Neuronal stem cell (in vitro differentiated cells): ENCODE measurements around the gene ZNF70.

Experiments
- DNase-seq: peaks from one replicate; pipeline ENCODE4 v3.0.0-alpha.2; 2013; ENCODE audit warnings: low spot score
- H2AFZ ChIP-seq: one replicate; pipeline ENCODE4 v1.6.1; 2013; ENCODE audit warnings: mild to moderate bottlenecking, low read length, inconsistent platforms
- H2AK5ac ChIP-seq: 2 replicates; pipeline ENCODE4 v1.6.1; 2013; ENCODE audit warnings: low read depth, mild to moderate bottlenecking, inconsistent platforms, low read length, moderate library complexity, mixed read lengths
- H2BK120ac ChIP-seq: 2 replicates; pipeline ENCODE4 v1.6.1; 2013; ENCODE audit warnings: low read depth, mild to moderate bottlenecking, inconsistent platforms, low read length, moderate library complexity, mixed read lengths
- H2BK12ac ChIP-seq: one replicate; pipeline ENCODE4 v1.6.1; 2013; ENCODE audit warnings: low read length, inconsistent platforms
- H2BK15ac ChIP-seq: 2 replicates; pipeline ENCODE4 v1.6.1; 2013; ENCODE audit warnings: mild to moderate bottlenecking, low read length, inconsistent platforms, mixed read lengths
- H2BK5ac ChIP-seq: one replicate; pipeline ENCODE4 v1.6.1; 2013; ENCODE audit warnings: inconsistent platforms, mild to moderate bottlenecking, low read length, moderate library complexity
- H3K14ac ChIP-seq: one replicate; pipeline ENCODE4 v1.6.1; 2013; ENCODE audit warnings: low read length, inconsistent platforms
- H3K18ac ChIP-seq: 2 replicates; pipeline ENCODE4 v1.6.1; 2013; ENCODE audit warnings: low read length, inconsistent platforms
- H3K23ac ChIP-seq: 2 replicates; pipeline ENCODE4 v1.6.1; 2013; ENCODE audit warnings: low read depth, mild to moderate bottlenecking, mixed read lengths, low read length, inconsistent platforms; ENCODE audit not compliant: poor library complexity
- H3K27ac ChIP-seq: replicated peaks from 3 replicates; pipeline ENCODE4 v1.5.1; 2013; ENCODE audit warnings: low read length, inconsistent platforms
- H3K27me3 ChIP-seq, 3 experiments: 2 replicates each; pipeline ENCODE4 v1.6.1; 2013; ENCODE audit warnings: low read length in 3 of 3, mild to moderate bottlenecking in 2 of 3, inconsistent platforms in 1 of 3, low read depth in 1 of 3, mixed read lengths in 1 of 3, moderate library complexity in 1 of 3; ENCODE audit not compliant: control insufficient read depth in 3 of 3, insufficient read depth in 3 of 3
- H3K36me3 ChIP-seq, 2 donors: replicated peaks in 1 of 2; 2 replicates each; pipeline ENCODE4 v1.6.1; 2013; ENCODE audit warnings: low read length in 2 of 2; ENCODE audit not compliant: control insufficient read depth in 2 of 2, insufficient read depth in 2 of 2
- H3K4ac ChIP-seq: 2 replicates; pipeline ENCODE4 v1.6.1; 2013; ENCODE audit warnings: inconsistent platforms, mild to moderate bottlenecking, low read length, moderate library complexity
- H3K4me1 ChIP-seq, 2 donors: 1 replicate in 1 of 2; 2 replicates in 1 of 2; pipeline ENCODE4 v1.6.1; 2013; ENCODE audit warnings: low read length in 2 of 2, low read depth in 1 of 2; ENCODE audit not compliant: control insufficient read depth in 2 of 2, insufficient read depth in 1 of 2
- H3K4me2 ChIP-seq: one replicate; pipeline ENCODE4 v1.6.1; 2013; ENCODE audit warnings: mild to moderate bottlenecking, low read length, inconsistent platforms; ENCODE audit not compliant: insufficient read depth, poor library complexity, severe bottlenecking
- H3K4me3 ChIP-seq, 2 donors: 2 replicates each; pipeline ENCODE4 v1.5.1; 2013; ENCODE audit warnings: low read length in 2 of 2, mild to moderate bottlenecking in 2 of 2, inconsistent platforms in 1 of 2, moderate library complexity in 1 of 2
- H3K79me1 ChIP-seq: one replicate; pipeline ENCODE4 v1.6.1; 2013; ENCODE audit warnings: low read depth, mild to moderate bottlenecking, inconsistent platforms, low read length, moderate library complexity
- H3K9ac ChIP-seq: one replicate; pipeline ENCODE4 v1.6.1; 2013; ENCODE audit warnings: mild to moderate bottlenecking, low read depth, low read length, inconsistent platforms; ENCODE audit not compliant: poor library complexity
- H3K9me3 ChIP-seq, 2 donors: replicated peaks in 1 of 2; 2 replicates each; pipeline versions ENCODE3 to v1.6.1; 2013; ENCODE audit warnings: low read length in 2 of 2, mild to moderate bottlenecking in 2 of 2, inconsistent platforms in 1 of 2, low read depth in 1 of 2, mixed read lengths in 1 of 2, moderate library complexity in 1 of 2; ENCODE audit not compliant: control insufficient read depth in 2 of 2, insufficient read depth in 1 of 2
- H4K8ac ChIP-seq: one replicate; pipeline ENCODE4 v1.6.1; 2013; ENCODE audit warnings: low read depth, mild to moderate bottlenecking, inconsistent platforms, low read length, moderate library complexity
- H4K91ac ChIP-seq: one replicate; pipeline ENCODE4 v1.6.1; 2013; ENCODE audit warnings: low read length, low read depth, mild to moderate bottlenecking, inconsistent platforms; ENCODE audit not compliant: poor library complexity
- WGBS, 2 donors: extraction: QIAGEN DNeasy Blood & Tissue Kit; methylation state at CpG; one replicate each; pipeline ENCODE4 v1.1.7; 2013; ENCODE audit warnings: missing lambda C conversion rate in 2 of 2, mixed read lengths in 1 of 2; ENCODE audit not compliant: insufficient read length in 2 of 2, insufficient replicate concordance in 1 of 2; ENCODE audit errors: extremely low coverage in 2 of 2; 5-methylcytosine and 5-hydroxymethylcytosine counted together

Gene ZNF70

GRCh38 chr22:23713696-23714595 lies 37.0 kb downstream of the ZNF70 start:
- peaks cover 18 to 64% of the 10 kb centered on the region in 2 donors for H3K36me3 ChIP-seq

GRCh38 chr22:23712256-23712655 lies 38.7 kb downstream of the ZNF70 start:
- H2BK120ac ChIP-seq, result peak overlapping the region; percentile 76
- H3K4ac ChIP-seq, result no peak overlapping the region
- H4K91ac ChIP-seq, result no peak overlapping the region
- H3K14ac ChIP-seq, result no peak overlapping the region
- H2BK5ac ChIP-seq, result no peak overlapping the region
- no peak overlapping the region for H2AFZ ChIP-seq
- H3K4me3 ChIP-seq, result no peak overlapping the region
- no peak for DNase-seq
- no peak overlapping the region for H3K27ac ChIP-seq
- H3K23ac ChIP-seq, result no peak overlapping the region
- no peaks in the 10 kb centered on the region for H3K9me3 ChIP-seq
- H3K9ac ChIP-seq, result no peak overlapping the region
- no peak overlapping the region for H2AK5ac ChIP-seq
- no peak overlapping the region for H2BK12ac ChIP-seq
- no peak overlapping the region for H2BK15ac ChIP-seq
- no peaks in the 10 kb centered on the region for H3K27me3 ChIP-seq
- WGBS, 2 donors, result no CpG with 5 or more reads among the region's 12 CpGs
- H3K79me1 ChIP-seq, result peaks cover 6% of the 10 kb centered on the region
- H4K8ac ChIP-seq, result no peak overlapping the region
- no peaks in the 10 kb centered on the region for H3K4me1 ChIP-seq
- peaks cover 21 to 80% of the 10 kb centered on the region in 2 donors for H3K36me3 ChIP-seq
- no peak overlapping the region for H3K18ac ChIP-seq
- H3K4me2 ChIP-seq, result no peak overlapping the region

More at GRCh38 chr22:23713696-23714595, 37.0 kb downstream of the ZNF70 start:
- Histone ChIP-seq H2BK15ac (no peak overlapping the region), H3K4me2 (no peak overlapping the region), H2BK120ac (no peak overlapping the region), H4K91ac (no peak overlapping the region), H4K8ac (no peak overlapping the region), H3K27ac (no peak overlapping the region), H3K4me3 (no peak overlapping the region), H3K4me1 (peaks cover 0 to 2% of the 10 kb centered on the region in 2 donors), H3K4ac (no peak overlapping the region), H3K9ac (no peak overlapping the region), H3K27me3 (no peaks in the 10 kb centered on the region), H3K14ac (no peak overlapping the region), H2AFZ (no peak overlapping the region), H3K18ac (no peak overlapping the region), H2AK5ac (no peak overlapping the region), H2BK12ac (peak overlapping the region; percentile 46), H2BK5ac (no peak overlapping the region), H3K79me1 (peaks cover 9% of the 10 kb centered on the region), H3K23ac (no peak overlapping the region), H3K9me3 (no peaks in the 10 kb centered on the region)
- no CpG with 5 or more reads among the region's 28 CpGs for WGBS, 2 donors
- no peak for DNase-seq

- Histone ChIP-seq H3K79me1 (no peaks in the 10 kb centered on the region), H4K91ac (no peak overlapping the region), H3K36me3 (peaks cover 36 to 99% of the 10 kb centered on the region in 2 donors), H3K4me1 (no peaks in the 10 kb centered on the region), H2BK120ac (no peak overlapping the region), H3K27ac (no peak overlapping the region), H3K23ac (no peak overlapping the region), H3K18ac (no peak overlapping the region), H3K4me3 (no peak overlapping the region), H3K14ac (no peak overlapping the region), H3K4ac (no peak overlapping the region), H2AFZ (no peak overlapping the region), H3K9me3 (no peaks in the 10 kb centered on the region), H2BK15ac (no peak overlapping the region), H4K8ac (no peak overlapping the region), H2AK5ac (no peak overlapping the region), H2BK12ac (no peak overlapping the region), H2BK5ac (no peak overlapping the region), H3K9ac (no peak overlapping the region), H3K4me2 (no peak overlapping the region), H3K27me3 (no peaks in the 10 kb centered on the region)
- DNase-seq, result no peak
- no CpG with 5 or more reads among the region's 2 CpGs for WGBS, 2 donors
Measured at GRCh38 chr22:23709107-23709506, 41.8 kb downstream of the ZNF70 start.

- peaks cover 35 to 98% of the 10 kb centered on the region in 2 donors for H3K36me3 ChIP-seq
- no peak overlapping the region for H3K27ac ChIP-seq
- H3K4me2 ChIP-seq, result no peak overlapping the region
- DNase-seq, result no peak
- H3K9ac ChIP-seq, result no peak overlapping the region
- no peaks in the 10 kb centered on the region for H3K79me1 ChIP-seq
- H4K8ac ChIP-seq, result no peak overlapping the region
- no peak overlapping the region for H2AK5ac ChIP-seq
- no peak overlapping the region for H3K4ac ChIP-seq
- H4K91ac ChIP-seq, result no peak overlapping the region
- H3K27me3 ChIP-seq, result no peaks in the 10 kb centered on the region
- H2BK120ac ChIP-seq, result no peak overlapping the region
- H2BK15ac ChIP-seq, result no peak overlapping the region
- H2BK5ac ChIP-seq, result no peak overlapping the region
- no peak overlapping the region for H3K23ac ChIP-seq
- H3K9me3 ChIP-seq, result no peaks in the 10 kb centered on the region
- no peaks in the 10 kb centered on the region for H3K4me1 ChIP-seq
- H2AFZ ChIP-seq, result no peak overlapping the region
- no peak overlapping the region for H3K4me3 ChIP-seq
- no peak overlapping the region for H3K18ac ChIP-seq
- WGBS, 2 donors, result no CpG with 5 or more reads among the region's 1 CpG
- H2BK12ac ChIP-seq, result no peak overlapping the region
- no peak overlapping the region for H3K14ac ChIP-seq
Measured at GRCh38 chr22:23708270-23708669, 42.6 kb downstream of the ZNF70 start.
